MM.1S (cell line): Measurements from ENCODE around the gene ZNF516.

Source experiments
- CTCF ChIP-seq: fragments of 300-600 bp; sonication (generic); IDR thresholded peaks from 2 replicates; pipeline ENCODE4 v1.5.1; 2016; ENCODE audit warnings: antibody characterized with exemption, low read length, mixed read lengths
- EZH2 ChIP-seq: fragments of 300-600 bp; sonication (generic); optimal IDR thresholded peaks from 2 replicates; pipeline ENCODE3; 2017; ENCODE audit warnings: low read depth, mild to moderate bottlenecking, antibody characterized with exemption, low read length, mixed read lengths
- EZH2phosphoT487 ChIP-seq: fragments of 300-600 bp; sonication (generic); IDR thresholded peaks from 2 replicates; pipeline ENCODE4 v1.6.1; 2018; ENCODE audit warnings: antibody characterized with exemption, low read length

- no peak for TF ChIP-seq CTCF
- no peak for TF ChIP-seq EZH2
- no peak for TF ChIP-seq EZH2phosphoT487
Measured at GRCh38 chr18:76525911-76526310, 30.9 kb upstream of the ZNF516 start.
